ENCODE data around the gene LRRC71. TPM values are rescaled to one million over a fixed set of nuclear protein-coding genes. Genes with fewer than 3 reads are reported as not detected.

The LRRC71 gene
- total RNA-seq, 1 donor from 2014 or later = not detected

DNA sequence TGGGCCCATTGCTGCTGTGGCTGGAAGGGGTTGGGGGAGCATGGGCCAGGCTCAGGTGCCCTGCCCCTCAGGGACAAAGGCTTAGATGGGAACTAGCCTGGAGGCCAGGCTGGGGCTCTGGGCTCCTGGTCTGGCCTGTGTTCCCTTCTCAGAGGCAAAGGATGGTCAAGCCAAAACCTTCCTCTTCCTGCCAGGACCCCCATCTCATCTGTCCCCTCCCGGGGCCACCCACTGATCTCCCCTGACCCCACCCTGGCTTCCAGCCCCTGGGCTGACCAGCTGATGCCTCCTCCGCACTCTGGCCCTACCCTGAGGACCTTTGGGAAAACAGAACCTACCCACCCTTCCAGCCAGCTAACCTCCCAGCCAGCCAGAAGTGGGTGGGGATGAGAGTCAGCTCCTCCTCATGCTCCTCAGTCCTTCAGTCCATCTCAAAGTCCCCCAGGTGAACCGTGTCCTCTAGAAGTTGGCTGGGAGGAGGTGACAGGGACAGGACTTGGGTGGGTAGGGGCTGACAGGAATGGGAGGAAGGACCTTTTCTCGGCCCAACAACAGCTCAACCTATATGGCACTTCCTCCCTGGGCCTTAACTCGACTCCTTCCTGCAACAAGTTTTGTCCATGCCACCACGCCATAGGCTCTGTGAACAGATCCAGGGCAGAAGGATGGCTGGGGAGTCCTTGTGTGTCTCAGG lies 19.4 kb upstream of the LRRC71 start:
- Histone ChIP-seq H3K4me3 (ENCODE audit: low read depth, low read length) (no peak overlapping the region), H3K27me3 (ENCODE audit: control insufficient read depth, insufficient read depth, low read length) (no peaks in the 10 kb centered on the region), H3K36me3 (ENCODE audit: control insufficient read depth, insufficient read depth, low read length) (peaks cover under 1% of the 10 kb centered on the region)
- FAIRE-seq (no peak), DNase-seq (ENCODE audit: low read depth) (no peak)
- TF ChIP-seq, protein P1, sequence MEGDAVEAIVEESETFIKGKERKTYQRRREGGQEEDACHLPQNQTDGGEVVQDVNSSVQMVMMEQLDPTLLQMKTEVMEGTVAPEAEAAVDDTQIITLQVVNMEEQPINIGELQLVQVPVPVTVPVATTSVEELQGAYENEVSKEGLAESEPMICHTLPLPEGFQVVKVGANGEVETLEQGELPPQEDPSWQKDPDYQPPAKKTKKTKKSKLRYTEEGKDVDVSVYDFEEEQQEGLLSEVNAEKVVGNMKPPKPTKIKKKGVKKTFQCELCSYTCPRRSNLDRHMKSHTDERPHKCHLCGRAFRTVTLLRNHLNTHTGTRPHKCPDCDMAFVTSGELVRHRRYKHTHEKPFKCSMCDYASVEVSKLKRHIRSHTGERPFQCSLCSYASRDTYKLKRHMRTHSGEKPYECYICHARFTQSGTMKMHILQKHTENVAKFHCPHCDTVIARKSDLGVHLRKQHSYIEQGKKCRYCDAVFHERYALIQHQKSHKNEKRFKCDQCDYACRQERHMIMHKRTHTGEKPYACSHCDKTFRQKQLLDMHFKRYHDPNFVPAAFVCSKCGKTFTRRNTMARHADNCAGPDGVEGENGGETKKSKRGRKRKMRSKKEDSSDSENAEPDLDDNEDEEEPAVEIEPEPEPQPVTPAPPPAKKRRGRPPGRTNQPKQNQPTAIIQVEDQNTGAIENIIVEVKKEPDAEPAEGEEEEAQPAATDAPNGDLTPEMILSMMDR (IDR thresholded peaks at IDR 0.05; ENCODE audit: insufficient read depth, low read length, severe bottlenecking) = no peak

DNA sequence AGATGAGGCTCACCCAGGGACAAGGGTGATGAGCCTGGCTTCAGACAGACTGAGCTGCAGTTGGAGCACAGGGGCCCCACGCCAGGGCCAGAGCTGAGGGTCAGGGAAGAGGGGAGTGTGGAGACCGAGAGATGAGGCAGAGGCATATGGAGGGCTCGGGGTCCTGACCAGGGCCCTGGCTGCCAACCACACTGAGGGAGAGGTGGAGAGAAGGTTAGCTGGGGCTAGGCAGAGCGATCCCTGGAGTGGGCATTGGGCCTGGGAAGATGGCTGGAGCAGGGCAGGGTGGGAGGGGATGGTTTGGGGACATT lies 18.9 kb upstream of the LRRC71 start:
- no peak for FAIRE-seq
- H3K27me3 ChIP-seq (ENCODE audit: control insufficient read depth, insufficient read depth, low read length) = no peaks in the 10 kb centered on the region
- no peak for DNase-seq (ENCODE audit: low read depth)
- H3K4me3 ChIP-seq (ENCODE audit: low read depth, low read length) = no peak overlapping the region
- TF ChIP-seq, protein P1 (IDR thresholded peaks at IDR 0.05; ENCODE audit: insufficient read depth, low read length, severe bottlenecking) = no peak
- H3K36me3 ChIP-seq (ENCODE audit: control insufficient read depth, insufficient read depth, low read length) = peaks cover 3% of the 10 kb centered on the region

DNA sequence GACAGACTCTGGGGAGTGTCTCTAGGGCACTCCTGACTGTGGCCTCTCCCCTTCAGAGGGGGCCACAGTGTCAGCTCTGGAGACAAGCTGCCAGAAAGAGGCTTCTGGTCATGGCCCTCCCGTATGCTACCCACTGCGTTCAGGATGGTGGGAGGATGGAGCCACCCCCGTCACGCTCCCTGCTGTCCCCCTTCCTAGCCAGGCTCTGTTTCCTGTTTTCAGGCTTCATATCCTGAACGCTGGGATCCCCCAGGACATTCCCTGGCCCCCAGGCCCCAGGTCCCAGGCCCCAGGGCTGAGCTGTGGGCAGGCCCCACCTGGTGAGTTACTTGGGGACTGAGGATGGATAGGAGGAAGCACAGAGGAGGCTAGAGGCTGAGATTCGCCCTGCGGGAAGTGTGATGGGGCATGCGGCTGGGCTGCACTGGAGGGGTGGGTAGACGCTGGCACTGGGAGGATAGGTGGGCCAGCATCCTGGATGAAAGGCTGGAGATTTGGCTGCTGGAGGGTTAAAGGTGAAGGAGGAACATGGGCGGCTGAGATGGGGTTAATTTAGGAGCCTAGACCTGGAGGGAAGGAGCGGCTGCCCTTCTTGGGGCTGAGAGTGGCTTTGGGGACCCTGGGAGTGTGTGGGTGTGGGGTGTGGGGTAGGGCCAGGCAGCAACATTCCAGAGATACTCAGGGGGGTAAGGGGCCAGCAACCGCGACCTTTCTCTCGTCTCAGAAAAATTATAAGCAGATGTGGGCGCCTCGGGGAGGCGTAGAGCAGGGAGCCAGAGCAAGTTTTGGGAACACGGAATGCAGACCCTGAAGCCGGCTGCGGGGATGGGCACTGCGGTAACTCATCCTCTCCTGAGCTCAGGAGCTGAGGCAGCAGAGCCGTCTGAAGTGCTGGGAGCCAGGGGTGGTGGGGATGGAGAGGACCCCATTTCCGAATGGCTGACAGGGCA lies 18.2 kb upstream of the LRRC71 start:
- Histone ChIP-seq H3K27me3 (ENCODE audit: control insufficient read depth, insufficient read depth, low read length) (no peaks in the 10 kb centered on the region), H3K4me3 (ENCODE audit: low read depth, low read length) (no peak overlapping the region), H3K36me3 (ENCODE audit: control insufficient read depth, insufficient read depth, low read length) (peaks cover 3% of the 10 kb centered on the region)
- DNase-seq (ENCODE audit: low read depth) (no peak), FAIRE-seq (no peak)
- TF ChIP-seq, protein P1 (IDR thresholded peaks at IDR 0.05; ENCODE audit: insufficient read depth, low read length, severe bottlenecking) = no peak

DNA sequence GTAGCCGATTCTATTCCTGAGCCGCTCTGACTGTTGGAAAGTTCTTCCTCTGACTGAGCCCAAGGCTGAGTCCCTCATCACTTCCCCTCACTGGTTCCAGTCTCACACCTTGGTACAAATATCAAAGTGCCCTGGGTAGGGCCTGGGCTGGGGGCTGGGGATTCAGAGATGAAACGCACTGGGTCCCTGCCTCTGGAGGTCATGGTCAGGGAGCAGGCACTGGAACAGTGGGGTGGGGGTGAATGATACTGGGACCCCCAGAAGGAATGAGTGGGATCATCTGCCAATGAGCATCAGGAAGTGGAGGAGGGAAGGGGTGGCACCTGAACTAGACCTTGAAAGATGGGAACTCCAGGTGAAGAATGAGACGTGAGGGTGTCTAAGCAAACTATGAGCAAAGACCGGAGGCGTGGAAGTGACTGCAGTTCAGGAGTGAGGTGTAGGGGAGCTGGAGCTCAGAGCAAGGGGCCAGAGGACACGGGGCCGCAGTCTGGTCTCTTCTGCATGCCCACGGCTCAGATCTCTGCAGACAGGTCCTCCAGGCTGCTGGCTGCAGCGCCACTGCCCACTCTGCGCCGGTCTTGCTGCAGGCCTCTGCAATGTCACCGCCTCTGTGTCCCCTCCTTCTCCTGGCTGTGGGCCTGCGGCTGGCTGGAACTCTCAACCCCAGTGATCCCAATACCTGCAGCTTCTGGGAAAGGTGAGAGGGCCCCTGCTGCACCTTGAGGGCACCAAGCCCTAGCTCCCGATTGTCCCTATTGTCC lies 16.9 kb upstream of the LRRC71 start:
- DNase-seq (ENCODE audit: low read depth) (no peak), FAIRE-seq (no peak)
- H3K4me3 ChIP-seq (ENCODE audit: low read depth, low read length) = no peak overlapping the region
- TF ChIP-seq, protein P1 (IDR thresholded peaks at IDR 0.05; ENCODE audit: insufficient read depth, low read length, severe bottlenecking) = no peak
- peaks cover 3% of the 10 kb centered on the region for H3K36me3 ChIP-seq (ENCODE audit: control insufficient read depth, insufficient read depth, low read length)
- no peaks in the 10 kb centered on the region for H3K27me3 ChIP-seq (ENCODE audit: control insufficient read depth, insufficient read depth, low read length)

DNA sequence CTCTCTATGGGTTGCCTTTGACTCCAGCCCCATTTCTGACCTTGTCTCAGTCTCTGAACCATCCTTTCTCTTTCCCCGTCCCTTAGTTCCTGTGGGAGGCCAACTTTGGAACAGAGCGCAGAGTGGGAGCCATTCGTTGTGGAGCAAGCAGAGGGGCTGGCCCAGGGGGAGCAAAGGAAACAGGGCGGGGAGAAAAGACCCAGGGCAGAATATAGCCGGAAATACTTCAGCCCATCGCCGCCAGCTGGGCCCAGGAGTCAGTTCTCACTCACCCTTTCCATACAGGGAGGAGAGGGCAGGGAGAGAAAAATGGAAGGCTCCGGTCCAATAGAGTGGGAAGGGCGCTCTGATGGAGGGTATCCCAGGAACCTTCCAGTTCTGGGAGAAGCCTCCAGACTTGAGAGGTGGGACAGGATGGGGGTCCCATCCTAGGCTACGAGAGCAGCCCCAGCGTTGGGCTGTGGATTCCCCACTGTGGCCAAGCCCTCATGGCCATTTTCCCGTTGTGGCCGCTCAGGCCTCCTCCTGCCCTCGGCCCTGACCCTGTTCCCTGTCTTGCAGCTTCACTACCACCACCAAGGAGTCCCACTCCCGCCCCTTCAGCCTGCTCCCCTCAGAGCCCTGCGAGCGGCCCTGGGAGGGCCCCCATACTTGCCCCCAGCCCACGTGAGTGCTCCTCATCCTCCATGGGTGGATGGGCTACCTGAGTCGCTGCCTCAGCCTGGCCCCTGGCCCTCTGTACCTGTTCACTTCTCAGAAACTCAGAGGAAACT lies 16.1 kb upstream of the LRRC71 start:
- FAIRE-seq = no peak
- H3K4me3 ChIP-seq (ENCODE audit: low read depth, low read length) = no peak overlapping the region
- no peak for DNase-seq (ENCODE audit: low read depth)
- H3K36me3 ChIP-seq (ENCODE audit: control insufficient read depth, insufficient read depth, low read length) = peaks cover 7% of the 10 kb centered on the region
- TF ChIP-seq, protein P1 (IDR thresholded peaks at IDR 0.05; ENCODE audit: insufficient read depth, low read length, severe bottlenecking) = no peak
- no peaks in the 10 kb centered on the region for H3K27me3 ChIP-seq (ENCODE audit: control insufficient read depth, insufficient read depth, low read length)
